Occipital lobe (tissue), 2 donors: ENCODE measurements around the gene APOL2. TPM values are rescaled to one million over a fixed set of nuclear protein-coding genes. Genes with fewer than 3 reads are reported as not detected.
"Not testable (repeated sequence)": the region's sequence is repeated elsewhere in the genome, so short reads cannot be mapped to it uniquely, and the experiment has no call there.

Experiments used
- DNase-seq: peaks from one replicate; lab custom pipeline; 2025; lab: John Stamatoyannopoulos, UW
- total RNA-seq: library from RNA; depleted of rRNA; stranded (reverse); fragments of >200 nt; gene quantifications from one replicate; pipeline ENCODE4 v1.2.3, GENCODE V29; 2014

The APOL2 gene
- total RNA-seq, 1 donor from 2014 or later: 7.0 TPM

DNA sequence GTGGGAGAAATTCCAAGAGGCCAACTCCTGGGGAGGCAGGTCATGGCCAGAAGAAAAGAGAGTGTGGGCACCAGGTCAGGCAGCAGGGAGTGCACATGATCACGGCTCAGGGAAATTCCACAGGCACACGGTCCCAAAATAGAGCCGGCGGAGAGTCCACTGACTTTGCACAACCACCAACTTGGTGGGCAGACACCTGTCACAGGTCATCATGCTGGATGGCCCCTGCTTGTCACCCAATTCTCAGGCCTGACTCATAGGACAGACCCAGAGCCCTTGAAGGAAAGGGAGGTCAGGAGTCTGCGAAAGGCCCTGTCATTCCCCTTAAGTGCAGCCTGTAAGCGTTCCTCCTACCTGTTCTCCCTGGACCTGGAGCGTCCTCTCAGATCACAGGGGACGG lies 15.8 kb downstream of the APOL2 start:
- DNase-seq: no peak

- no peak for DNase-seq
These were observed 16.4 kb downstream of the APOL2 start for GRCh38 chr22:36222887-36223450.

DNA sequence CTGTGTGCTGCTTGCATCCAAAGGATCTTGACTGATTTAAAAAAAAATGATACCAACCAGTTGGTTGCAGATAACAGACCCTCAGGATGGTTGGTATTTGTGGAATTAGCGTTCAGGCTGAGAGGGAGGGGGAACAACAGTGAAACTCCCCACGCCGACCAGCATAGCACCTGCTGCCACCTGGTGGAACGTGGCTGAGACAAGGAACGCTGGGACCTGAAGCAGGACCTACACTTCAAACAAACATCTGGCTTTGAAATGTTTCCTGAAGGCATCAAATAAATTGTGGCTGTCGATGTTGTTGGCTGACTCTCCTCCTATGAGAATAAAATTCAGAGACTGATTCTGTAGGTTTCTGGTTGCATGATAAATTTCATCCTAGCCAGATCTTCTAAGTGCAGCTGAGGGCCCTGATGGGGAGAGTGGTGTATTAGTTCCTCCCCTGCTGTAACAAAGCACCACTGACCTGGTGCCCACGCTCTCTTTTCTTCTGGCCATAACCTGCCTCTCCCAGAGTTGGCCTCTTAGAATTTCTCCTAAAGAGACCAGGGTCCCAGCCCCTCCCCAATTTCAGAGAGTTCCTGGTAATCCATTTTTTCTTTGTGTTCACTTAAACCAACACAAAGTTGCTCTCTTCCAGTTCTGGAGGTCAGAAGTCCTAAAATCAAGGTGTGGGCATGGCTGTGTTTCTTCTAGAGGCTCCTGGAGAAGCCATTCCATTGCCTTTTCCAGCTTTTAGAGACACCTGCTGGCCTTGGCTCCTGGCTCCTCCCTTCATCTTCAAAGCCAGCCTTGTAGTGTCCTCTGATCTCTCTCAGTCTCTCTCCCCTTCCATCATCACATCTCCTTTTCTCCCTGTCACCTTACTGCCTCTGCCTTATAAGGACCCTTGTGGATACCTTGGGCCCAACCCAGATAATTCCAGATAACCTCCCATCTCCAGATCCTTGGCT lies 17.3 kb downstream of the APOL2 start:
- peak; percentile 25 for DNase-seq

GRCh38 chr22:36220451-36220921 lies 18.8 kb downstream of the APOL2 start:
- DNase-seq: no peak

DNA sequence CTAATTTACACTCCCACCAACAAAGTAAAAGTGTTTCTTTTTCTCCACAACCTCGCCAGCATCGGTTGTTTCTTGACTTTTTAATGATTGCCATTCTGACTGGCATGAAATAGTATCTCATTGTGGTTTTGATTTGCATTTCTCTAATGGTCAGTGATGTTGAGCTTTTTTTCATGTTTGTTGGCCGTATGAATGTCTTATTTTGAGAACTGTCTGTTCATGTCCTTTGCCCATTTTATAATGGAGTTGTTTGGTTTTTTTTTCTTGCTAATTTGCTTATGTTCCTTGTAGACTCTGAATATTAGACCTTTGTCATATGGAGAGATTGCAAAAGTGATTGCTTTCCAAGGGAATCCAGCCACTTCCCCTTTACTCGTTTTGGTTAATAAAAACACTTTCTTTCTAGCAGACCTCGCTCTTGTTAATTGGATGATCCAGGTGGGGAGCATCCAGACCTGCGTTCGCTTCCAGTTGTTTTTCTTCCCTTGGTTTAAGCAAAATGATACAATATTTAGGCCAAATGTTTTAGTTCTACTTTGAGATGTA lies 20.6 kb downstream of the APOL2 start:
- no peak for DNase-seq

GRCh38 chr22:36215981-36216380 lies 23.3 kb downstream of the APOL2 start:
- DNase-seq: no peak

DNA sequence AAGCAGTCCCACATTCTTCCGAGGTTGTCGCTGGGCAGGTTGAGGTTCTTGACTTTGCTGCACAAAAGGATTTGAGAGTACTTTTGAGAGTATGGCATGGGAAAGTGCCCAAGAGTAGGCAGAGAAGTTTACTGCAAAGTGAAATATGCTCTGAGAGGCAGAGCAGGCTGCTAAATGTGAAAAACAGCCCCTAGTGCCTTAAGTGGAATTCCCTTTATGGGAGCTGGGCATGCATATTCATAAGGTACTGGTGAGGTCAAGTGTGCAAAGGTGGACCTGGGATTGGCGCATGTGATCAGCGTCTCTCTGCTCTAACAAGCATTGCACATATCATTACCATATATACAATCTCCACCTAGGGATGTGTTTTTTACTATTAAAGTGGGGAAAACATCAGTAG lies 25.7 kb downstream of the APOL2 start:
- DNase-seq: no peak

DNA sequence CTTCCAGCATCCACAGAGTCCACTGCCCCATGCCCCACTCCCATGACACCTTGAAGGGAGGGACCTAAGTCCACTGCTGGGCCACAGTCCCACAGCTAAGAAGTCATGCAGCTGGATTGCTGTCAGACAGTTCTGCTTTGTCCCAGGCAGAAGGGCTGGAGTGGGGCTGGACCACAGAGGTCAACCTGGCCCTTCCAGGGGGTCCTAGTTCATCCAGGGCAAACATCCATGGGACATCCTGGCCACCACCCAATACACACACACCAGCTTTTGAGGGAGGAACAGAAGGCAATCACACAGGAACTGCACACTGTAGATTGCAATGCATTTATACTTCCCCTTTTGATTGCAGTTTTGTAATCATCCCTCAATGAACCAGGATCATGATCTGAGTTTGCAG lies 26.4 kb downstream of the APOL2 start:
- DNase-seq: no peak

DNA sequence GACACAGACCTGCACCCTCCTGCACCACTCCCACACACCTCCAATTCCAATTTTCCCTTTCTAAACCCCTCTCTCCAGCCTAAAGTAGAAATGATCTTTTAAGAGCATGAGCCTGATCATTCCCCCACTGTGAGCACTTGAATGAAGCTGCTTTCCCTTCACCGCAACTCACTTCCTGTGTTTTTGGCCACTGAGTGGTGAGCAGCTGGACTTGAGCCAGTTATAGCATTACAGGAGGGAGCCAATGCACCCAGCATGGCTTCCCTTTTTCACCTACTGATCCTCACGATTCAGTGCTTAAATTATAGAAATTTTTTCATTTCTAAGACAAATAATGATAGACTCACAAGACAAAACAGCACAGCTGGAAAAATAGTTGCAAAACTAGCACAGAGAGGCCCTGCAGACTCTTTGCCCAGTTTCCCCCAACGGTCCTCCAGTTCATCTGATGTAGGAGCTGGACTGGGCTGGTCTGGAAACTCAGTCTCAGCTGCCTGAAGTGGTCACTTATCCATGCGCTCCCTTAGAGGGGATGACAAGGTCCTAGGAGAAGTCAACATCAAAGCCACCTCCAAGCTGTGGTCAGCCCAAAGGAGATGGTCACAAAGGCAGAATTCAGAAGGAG lies 28.0 kb downstream of the APOL2 start:
- no peak for DNase-seq

GRCh38 chr22:36210224-36210623 lies 29.1 kb downstream of the APOL2 start:
- no peak for DNase-seq

- not testable (repeated sequence) for DNase-seq
These were observed 29.8 kb downstream of the APOL2 start for GRCh38 chr22:36209488-36209908.

DNA sequence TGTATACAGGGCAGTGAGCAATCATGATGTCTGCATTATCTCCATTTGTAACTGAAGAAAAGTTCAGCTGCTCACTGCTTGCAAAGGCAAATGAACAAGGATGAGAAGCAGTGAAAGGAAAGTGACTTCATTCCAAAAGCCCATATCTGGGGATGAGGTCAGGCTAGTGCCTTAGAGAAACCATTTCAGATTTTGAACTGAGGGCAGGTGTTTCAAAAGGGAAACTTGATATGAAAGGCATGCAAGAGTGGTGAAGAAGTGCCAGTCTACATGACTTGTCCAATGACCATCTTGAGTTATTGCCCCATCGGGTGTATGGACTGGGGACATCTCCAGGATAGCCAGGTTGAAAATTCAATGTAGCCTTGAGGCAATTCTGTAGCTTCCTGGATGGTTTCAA lies 30.4 kb downstream of the APOL2 start:
- no peak for DNase-seq

DNA sequence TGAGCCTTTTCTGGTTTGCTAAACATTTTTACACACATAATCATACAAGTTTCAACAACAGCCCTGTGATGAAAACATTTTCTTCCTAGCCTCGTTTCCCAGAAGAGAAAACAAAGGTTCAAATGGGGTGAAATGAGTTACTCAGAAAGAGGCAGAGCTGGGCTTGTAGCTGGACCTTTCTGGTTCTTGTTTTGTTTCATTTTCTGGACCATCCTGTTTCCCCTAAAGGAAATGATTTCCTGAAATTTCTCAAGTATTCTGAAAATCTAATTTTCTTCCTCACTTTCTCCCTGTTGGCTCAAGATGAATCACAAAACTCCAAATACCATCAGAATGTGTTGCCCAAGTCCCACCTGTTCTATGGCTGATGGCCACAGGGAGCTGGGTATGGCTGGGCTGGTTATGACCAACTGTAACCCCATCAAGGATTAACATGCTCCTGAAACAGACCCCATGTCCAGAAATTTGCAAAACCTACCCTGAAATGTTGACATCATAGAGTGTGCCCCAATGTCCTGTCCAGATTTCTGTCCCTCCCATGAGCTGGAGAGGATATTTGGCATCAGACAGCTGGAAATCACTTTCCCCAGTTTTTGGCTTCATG lies 31.1 kb downstream of the APOL2 start:
- no peak for DNase-seq

GRCh38 chr22:36206255-36206654 lies 33.1 kb downstream of the APOL2 start:
- no peak for DNase-seq

- DNase-seq: not testable (repeated sequence)
These were observed 33.8 kb downstream of the APOL2 start for GRCh38 chr22:36205573-36205972.

- DNase-seq: no peak
These were observed 34.7 kb downstream of the APOL2 start for GRCh38 chr22:36204632-36205015.

- no peak for DNase-seq
These were observed 35.2 kb downstream of the APOL2 start for GRCh38 chr22:36204001-36204631.

- not testable (repeated sequence) for DNase-seq
These were observed 35.9 kb downstream of the APOL2 start for GRCh38 chr22:36203441-36203840.

DNA sequence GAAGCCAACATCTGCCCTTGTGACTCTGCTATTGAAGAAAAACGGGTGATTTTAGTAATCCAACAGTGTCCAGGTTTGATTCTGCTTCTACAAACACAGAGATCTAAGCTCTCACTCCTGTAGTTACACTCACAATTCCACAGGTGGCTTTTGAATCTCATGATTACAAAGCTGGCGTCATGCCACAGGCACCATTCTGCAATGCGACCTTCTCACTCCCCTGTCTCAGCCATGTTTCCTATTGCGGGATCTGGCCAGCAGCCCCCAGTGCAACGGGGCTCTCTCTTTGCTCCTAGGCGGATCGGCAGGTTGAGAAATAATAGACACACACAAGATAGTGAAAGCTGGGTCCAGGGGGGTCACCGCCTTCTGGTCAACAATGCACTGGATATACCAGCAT lies 36.4 kb downstream of the APOL2 start:
- DNase-seq: not testable (repeated sequence)

DNA sequence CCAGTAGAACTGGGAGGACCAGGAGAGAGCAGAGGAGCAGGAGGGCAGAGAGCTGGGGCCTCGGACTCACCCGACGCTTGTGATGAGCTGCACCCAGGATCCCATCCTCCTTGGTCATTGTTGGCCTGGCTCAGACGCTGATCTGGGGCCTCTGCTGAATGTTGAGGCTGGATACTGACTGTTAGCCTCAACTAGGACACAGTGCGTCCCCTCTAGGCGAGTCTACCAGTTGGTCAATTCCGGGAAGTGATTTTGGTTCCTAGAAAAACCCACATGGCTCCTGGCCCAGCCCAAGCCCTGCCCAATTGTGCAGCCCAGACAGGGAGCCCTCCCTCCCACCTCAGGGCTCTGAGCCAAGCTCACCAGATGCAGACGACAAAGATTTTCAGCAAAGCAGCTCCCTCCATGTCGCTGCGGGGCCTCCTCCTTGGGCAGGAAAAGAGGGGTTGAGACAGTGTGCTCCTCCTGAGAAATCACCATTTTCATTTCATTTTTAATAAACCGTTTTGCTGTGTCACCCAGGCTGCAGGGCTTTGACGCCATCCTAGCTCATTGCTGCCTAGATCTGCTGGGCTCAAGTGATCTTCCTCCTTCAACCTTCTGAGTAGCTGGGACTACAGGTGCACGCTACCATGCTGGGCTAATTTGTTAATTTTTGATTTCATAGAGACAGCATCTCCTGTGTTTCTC lies 37.6 kb downstream of the APOL2 start, which contains the start of gene APOL4:
APOL4 (minus strand) TSS at position 180 of the 690 bp plus-strand sequence; CDS start at position 105, 75 bp downstream.
- DNase-seq: peak; percentile 17
